ENCODE data around the gene HRH1.

DNA sequence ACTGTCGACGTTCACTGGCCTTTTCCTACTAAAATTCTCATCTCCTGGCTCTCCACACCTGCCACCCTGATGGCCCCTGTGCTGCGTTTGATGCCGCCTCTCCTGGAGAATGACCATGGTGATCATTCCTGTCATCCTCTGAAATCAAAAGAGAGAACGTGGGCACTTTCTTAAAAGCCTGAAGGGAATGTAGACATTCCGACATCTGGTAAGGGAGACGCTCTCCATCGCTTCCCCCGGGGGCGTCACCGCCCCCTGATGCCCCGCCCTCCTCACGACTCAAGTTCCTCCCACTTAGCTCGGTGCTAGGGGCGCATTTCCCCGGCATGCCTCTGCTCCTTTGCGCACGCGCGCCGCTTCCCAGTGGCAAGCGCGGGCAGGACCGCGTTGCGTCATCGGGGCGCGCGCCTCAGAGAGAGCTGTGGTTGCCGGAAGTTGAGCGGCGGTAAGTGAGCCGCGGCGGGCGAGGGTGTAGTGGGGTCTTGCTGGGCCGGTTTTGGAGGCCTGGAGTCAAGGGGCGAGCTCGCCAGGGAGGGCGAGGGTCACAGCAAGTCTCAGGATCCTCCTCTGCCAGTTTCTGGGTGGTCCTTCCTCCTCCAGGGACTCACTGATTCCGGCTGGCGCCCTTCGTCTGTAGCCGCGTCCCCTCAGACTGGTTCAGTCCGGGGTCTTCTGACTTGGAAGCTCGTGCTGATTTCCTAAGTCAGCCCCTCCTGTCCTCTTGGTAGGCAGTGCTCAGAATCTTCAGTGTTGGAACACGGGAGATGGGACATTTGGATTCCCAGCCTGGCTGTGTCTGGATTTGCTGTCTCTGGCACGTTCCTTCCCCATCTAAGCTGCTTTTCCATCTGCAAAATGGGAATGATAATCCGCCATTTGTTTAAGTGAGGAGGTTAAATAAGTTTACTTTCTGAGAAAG, 118.0 kb downstream of the HRH1 start, which contains the start of gene ATG7:
- peak; percentile 84; the same call in 1 of the 2 replicates for TF ChIP-seq POLR2AphosphoS5 (IDR thresholded peaks at IDR 0.05; ENCODE audit: low read depth, low read length)
- TF ChIP-seq TAF1 (IDR thresholded peaks at IDR 0.05; ENCODE audit: low read depth, low read length): peak; percentile 54; the same call in 1 of the 2 replicates
- 0 out of 2 replicates have a peak, but pooled peaks have one; percentile 31 for TF ChIP-seq POU2F2 (IDR thresholded peaks at IDR 0.05; ENCODE audit: low read depth, low read length)
- peak; percentile 89 for TF ChIP-seq POLR2A (IDR thresholded peaks at IDR 0.05; ENCODE audit: low read depth, low read length)
- TF ChIP-seq SPI1 (IDR thresholded peaks at IDR 0.05; ENCODE audit: low read depth, low read length): peak; percentile 55; the same call in 1 of the 2 replicates
- TF ChIP-seq PAX5 (IDR thresholded peaks at IDR 0.05; ENCODE audit: insufficient read depth, low read length, severe bottlenecking): no peak
